Measurements from ENCODE around the gene GDPD1. TPM values are rescaled to one million over a fixed set of nuclear protein-coding genes. Genes with fewer than 3 reads are reported as not detected.

Gene GDPD1
- total and polyA plus RNA-seq, 2 donors (not counting 1 experiment from before 2014, with no cell fraction given): 0.95 to 2.7 TPM

- intact Hi-C loops (cut with micrococcal nuclease): no loop called here
- Histone ChIP-seq H3K79me2 (ENCODE audit: control insufficient read depth, insufficient read depth, low read length) (peaks cover 3% of the 10 kb centered on the region), H3K9me3 (ENCODE audit: control extremely low read depth in 1 of 3, control insufficient read depth in 2 of 3, insufficient read depth in 1 of 3, low read length in 2 of 3) (peaks cover 0 to 7% (median 0%) of the 10 kb centered on the region in 3 donors), H3K4me3 (ENCODE audit: control extremely low read depth in 1 of 5, extremely low read depth in 1 of 5, insufficient read depth in 1 of 5, low read depth in 2 of 5, low read length in 4 of 5) (no peak overlapping the region), H2AFZ (ENCODE audit: insufficient read depth, low read depth, low read length, poor library complexity, severe bottlenecking) (no peak overlapping the region), H3K4me2 (replicated peaks; ENCODE audit: low read depth, low read length, poor library complexity, severe bottlenecking) (no peak overlapping the region), H3K9ac (ENCODE audit: low read length) (no peak overlapping the region), H3K27me3 (replicated peaks in 1 of 4; ENCODE audit: control extremely low read depth in 1 of 4, control insufficient read depth in 3 of 4, insufficient read depth in 4 of 4, low read length in 3 of 4) (no peaks in the 10 kb centered on the region), H3K36me3 (replicated peaks in 1 of 2; ENCODE audit: control extremely low read depth in 1 of 2, control insufficient read depth in 1 of 2, extremely low read depth in 1 of 2, insufficient read depth in 2 of 2, low read length in 1 of 2) (no peaks in the 10 kb centered on the region), H3K4me1 (ENCODE audit: control insufficient read depth in 2 of 2, insufficient read depth in 2 of 2, low read length in 2 of 2) (no peaks in the 10 kb centered on the region), H4K20me1 (ENCODE audit: control insufficient read depth, insufficient read depth, low read length, poor library complexity, severe bottlenecking) (no peaks in the 10 kb centered on the region), H3K27ac (ENCODE audit: low read length in 2 of 2) (no peak overlapping the region)
- 99% methylated on average over 31 of the region's 33 CpGs for WGBS (ENCODE audit: insufficient coverage)
- DNase-seq (no peak), ATAC-seq (ENCODE audit: low read depth) (no peak)
- TF ChIP-seq EZH2 (IDR thresholded peaks at IDR 0.05; ENCODE audit: borderline replicate concordance, insufficient read depth, low read depth, low read length, poor library complexity, severe bottlenecking) (no peak), CTCF (IDR thresholded peaks at IDR 0.05) (no peak)
- Mint-ChIP-seq H3K27me3 (no peaks in the 10 kb centered on the region), H3K4me3 (no peak overlapping the region), H3K27ac (no peak overlapping the region), H3K9me3 (ENCODE audit: insufficient read depth) (no peaks in the 10 kb centered on the region), H3K4me1 (peaks cover 3% of the 10 kb centered on the region)
- ChIA-PET CTCF (no interaction called here), POLR2A (no interaction called here)
Measured at GRCh38 chr17:59172436-59173004, 47.8 kb upstream of the GDPD1 start.

- Histone ChIP-seq H3K36me3 (replicated peaks in 1 of 2; ENCODE audit: control extremely low read depth in 1 of 2, control insufficient read depth in 1 of 2, extremely low read depth in 1 of 2, insufficient read depth in 2 of 2, low read length in 1 of 2) (no peaks in the 10 kb centered on the region), H3K4me2 (replicated peaks; ENCODE audit: low read depth, low read length, poor library complexity, severe bottlenecking) (no peak overlapping the region), H3K9me3 (ENCODE audit: control extremely low read depth in 1 of 3, control insufficient read depth in 2 of 3, insufficient read depth in 1 of 3, low read length in 2 of 3) (peaks cover 0 to 7% (median 0%) of the 10 kb centered on the region in 3 donors), H3K27ac (ENCODE audit: low read length in 2 of 2) (no peak overlapping the region), H2AFZ (ENCODE audit: insufficient read depth, low read depth, low read length, poor library complexity, severe bottlenecking) (no peak overlapping the region), H3K27me3 (replicated peaks in 1 of 4; ENCODE audit: control extremely low read depth in 1 of 4, control insufficient read depth in 3 of 4, insufficient read depth in 4 of 4, low read length in 3 of 4) (no peaks in the 10 kb centered on the region), H3K79me2 (ENCODE audit: control insufficient read depth, insufficient read depth, low read length) (no peaks in the 10 kb centered on the region), H3K4me1 (ENCODE audit: control insufficient read depth in 2 of 2, insufficient read depth in 2 of 2, low read length in 2 of 2) (no peaks in the 10 kb centered on the region), H3K9ac (ENCODE audit: low read length) (no peak overlapping the region), H4K20me1 (ENCODE audit: control insufficient read depth, insufficient read depth, low read length, poor library complexity, severe bottlenecking) (no peaks in the 10 kb centered on the region), H3K4me3 (ENCODE audit: control extremely low read depth in 1 of 5, extremely low read depth in 1 of 5, insufficient read depth in 1 of 5, low read depth in 2 of 5, low read length in 4 of 5) (no peak overlapping the region)
- H3K4me3 Mint-ChIP-seq: no peak overlapping the region
- H3K27ac Mint-ChIP-seq: no peak overlapping the region
- no peaks in the 10 kb centered on the region for H3K27me3 Mint-ChIP-seq
- ATAC-seq (ENCODE audit: low read depth) (no peak), DNase-seq (no peak)
- WGBS (ENCODE audit: insufficient coverage): 100% methylated on average over 8 of the region's 11 CpGs
- intact Hi-C loops (cut with micrococcal nuclease): no loop called here
- CTCF ChIA-PET: no interaction called here
- H3K4me1 Mint-ChIP-seq: peaks cover 2% of the 10 kb centered on the region
- H3K9me3 Mint-ChIP-seq (ENCODE audit: insufficient read depth): no peaks in the 10 kb centered on the region
- POLR2A ChIA-PET: no interaction called here
- TF ChIP-seq EZH2 (IDR thresholded peaks at IDR 0.05; ENCODE audit: borderline replicate concordance, insufficient read depth, low read depth, low read length, poor library complexity, severe bottlenecking) (no peak), CTCF (IDR thresholded peaks at IDR 0.05) (no peak)
Measured at GRCh38 chr17:59174671-59175070, 45.6 kb upstream of the GDPD1 start.

All from B cell (primary cell).